Measurements from ENCODE around the gene MID1.

Gene MID1, protein sequence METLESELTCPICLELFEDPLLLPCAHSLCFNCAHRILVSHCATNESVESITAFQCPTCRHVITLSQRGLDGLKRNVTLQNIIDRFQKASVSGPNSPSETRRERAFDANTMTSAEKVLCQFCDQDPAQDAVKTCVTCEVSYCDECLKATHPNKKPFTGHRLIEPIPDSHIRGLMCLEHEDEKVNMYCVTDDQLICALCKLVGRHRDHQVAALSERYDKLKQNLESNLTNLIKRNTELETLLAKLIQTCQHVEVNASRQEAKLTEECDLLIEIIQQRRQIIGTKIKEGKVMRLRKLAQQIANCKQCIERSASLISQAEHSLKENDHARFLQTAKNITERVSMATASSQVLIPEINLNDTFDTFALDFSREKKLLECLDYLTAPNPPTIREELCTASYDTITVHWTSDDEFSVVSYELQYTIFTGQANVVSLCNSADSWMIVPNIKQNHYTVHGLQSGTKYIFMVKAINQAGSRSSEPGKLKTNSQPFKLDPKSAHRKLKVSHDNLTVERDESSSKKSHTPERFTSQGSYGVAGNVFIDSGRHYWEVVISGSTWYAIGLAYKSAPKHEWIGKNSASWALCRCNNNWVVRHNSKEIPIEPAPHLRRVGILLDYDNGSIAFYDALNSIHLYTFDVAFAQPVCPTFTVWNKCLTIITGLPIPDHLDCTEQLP
- total RNA-seq: 0 to 0.07 reads per million in 2 donors

DNA sequence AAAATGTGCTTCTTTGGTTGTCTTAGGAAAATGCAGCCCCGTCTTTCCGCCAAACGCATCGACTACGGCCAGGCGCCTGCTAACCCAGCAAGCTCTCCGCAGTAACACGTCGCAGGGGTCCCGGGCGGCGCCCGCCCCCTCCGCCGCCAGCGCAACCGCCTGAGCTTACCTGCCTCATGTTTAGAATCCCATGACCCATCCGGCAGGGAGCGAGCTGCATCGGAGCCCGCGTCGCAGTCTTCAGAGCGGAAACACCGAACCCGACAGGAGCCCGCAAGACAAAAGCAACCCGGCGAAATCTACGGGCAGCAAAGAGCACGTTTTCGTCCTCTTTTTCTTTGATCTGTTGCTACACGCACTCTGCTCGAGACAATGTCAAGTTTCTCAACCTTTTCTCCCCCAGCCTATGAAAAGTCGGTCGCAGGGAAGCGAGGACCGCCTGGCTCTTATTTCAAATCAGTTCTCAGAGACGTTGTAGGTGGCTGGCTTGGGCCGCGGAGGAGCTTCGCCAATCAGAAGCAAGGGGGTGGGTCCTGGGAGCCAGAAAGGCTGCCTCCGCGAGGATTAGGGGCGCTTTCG is at the start of gene MID1:
MID1 (minus strand) TSS at position 465 of the 579 bp plus-strand sequence. CDS start 53,038 bp downstream, outside the sequence.
- no peak for DNase-seq

DNA sequence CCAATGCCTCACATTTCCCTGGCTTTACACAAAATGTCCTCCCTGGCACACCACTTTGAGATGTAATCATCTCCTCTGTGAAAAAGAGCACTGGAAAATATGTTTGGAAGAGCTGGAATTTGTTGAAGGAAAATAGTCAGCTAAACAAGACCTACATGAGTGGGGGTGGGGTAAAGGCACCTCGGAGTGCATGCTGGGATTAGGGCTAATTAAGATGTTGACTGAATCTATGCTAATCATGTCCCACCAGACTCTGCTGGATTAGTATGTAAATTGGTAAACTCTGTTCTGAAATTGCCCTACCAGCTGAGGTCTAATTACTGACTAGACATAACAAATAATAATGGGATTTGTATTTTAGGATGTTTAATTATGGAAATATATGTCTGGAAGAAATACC is 46.8 kb upstream of the MID1 start:
- no peak for DNase-seq

DNA sequence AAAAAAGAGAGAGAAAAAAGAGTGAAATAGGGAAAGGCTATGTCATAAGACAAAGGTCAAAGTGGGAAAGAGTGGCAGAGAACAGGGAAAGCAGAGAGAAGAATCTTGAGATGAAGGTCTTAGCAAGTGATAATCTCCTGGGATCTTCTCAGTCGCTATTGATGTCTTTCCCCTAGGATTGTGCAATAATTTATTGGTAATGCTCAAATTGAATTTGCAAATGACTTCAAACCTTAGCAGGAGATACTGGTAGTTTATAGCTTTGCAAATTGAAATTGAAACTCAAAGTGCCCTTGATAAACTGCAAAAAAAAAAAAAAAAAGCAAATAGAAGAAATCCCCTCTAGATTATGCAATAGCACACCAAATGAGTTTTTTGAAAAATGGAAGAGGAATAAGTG is 45.7 kb upstream of the MID1 start:
- no peak for DNase-seq

DNA sequence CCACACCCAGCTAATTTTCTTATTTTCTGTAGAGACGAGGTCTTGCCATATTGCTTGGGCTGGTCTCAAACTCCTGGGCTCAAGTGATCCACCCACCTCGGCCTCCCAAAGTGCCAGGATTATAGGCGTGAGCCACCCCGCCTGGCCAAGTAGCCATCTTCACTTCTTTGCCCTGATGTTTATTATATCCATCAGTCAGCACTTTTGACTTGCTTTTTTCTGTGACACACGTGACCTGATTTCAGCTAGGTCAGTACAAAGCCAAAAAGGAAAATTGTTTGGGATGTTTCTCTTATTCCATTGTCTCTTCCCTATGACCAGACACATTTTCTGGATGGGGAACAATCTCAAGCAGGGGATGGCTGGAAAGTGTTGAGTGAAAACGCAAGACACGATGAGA is 45.3 kb upstream of the MID1 start:
- no peak for DNase-seq

DNA sequence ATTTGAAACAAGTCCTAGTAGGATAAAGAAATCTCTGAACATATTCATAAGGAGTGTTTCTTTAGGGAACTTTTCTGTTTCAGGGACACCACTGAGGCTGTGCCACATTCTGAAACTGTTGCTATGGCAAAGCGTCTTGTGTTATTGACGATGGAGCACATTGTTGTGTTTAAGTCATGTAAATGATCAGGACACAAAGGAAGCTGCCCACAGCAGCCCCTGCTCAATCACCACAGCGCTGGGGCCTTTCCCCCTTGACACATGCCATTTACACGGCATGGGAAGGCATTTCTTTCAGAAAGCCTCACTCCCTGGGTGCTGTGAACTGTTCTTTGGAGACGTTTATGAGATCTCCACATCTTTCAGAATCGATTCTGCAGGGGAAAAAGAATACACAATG is 39.8 kb upstream of the MID1 start:
- DNase-seq: no peak

DNA sequence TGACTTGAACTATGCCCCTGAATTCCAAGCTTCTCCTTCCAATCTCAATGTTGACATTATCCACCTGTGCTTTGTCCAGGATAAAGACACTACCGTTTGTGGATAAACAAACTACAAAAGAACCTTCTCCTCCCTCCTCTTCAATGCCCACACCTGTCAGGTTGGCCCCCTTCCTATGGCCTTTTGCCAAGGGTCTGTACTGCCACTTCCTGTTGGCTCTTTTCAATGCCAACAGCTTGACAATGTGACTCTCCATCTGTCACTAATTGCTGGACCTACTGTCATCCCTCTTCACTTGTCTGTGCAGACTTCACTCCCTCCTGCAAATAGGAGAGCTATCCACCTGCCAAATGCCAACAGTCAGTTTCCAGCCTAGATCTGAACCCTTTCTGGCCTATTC is 35.8 kb upstream of the MID1 start:
- DNase-seq: no peak

DNA sequence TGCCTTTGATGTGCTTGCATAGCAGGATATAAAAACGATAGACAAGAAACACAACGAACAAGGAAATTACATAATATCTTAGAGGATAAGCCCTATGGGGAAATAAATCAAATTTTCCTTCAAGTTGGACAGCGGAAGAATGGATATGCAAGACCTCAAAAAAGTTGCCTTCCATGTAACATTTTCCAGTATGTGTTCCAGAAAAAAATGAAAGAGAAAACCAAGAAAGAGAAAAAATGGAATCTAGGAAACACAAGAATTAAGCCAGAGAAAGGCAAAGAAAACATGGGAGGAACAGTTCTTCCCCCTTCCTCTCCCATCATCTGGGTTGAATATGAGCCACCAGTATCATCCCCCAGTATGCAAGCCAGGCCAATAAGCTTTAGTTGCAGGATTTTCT is 34.6 kb upstream of the MID1 start:
- no peak for DNase-seq

DNA sequence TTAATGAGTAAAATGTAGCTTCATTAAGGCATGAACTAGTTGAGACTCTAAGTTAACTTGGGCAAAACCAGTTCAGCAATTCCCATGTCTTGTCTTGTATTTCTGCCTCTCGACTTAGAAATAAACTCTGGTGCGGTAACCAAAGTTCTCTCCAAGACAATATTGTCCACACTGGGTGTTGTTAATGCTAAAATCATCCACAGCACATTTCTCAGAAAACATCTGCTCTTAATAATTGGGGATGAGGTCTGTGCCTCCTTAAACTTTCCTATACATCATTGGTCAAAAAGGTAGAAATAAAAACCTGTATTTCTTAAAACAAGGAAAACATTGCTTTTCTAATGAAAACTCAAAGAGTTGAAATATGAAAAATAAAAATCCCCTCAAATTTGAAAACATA is 32.9 kb upstream of the MID1 start:
- DNase-seq: no peak

DNA sequence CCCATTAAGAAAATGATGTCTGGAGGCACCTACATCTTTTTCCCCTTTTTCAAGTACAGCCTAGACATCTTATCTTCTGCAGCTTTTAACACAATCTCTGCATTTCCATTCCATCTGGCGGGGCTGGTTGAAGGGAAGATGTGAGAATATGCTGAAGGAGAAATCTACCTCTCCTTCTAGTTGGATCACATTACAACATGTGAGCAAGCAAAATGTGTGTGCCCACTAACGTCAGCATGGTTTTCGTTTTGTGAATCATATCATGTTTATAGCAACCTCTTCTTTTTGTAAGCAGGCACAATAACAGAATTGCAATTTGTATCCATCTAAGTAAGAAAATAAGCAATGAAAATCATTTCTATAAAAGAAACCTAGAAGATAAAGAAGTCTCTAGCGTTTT is 28.9 kb upstream of the MID1 start:
- no peak for DNase-seq

DNA sequence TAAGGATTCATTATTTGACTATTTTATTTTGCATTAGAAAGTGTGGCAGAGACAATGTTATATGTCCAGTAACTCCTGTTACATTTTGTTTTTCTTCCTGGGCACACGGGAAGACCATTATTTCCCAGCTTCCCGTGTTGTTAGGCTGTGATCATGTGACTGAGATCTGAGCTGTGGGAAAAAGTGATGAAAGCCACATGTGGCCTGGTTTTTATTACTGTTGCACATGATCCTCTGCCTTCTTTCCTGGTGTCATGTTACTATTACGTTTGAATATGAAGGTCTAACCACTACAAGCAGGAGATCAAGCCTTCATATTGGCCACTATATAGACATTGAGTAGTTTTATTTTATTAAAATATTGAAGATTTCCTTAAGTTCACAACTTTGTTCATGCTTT is 28.2 kb upstream of the MID1 start:
- no peak for DNase-seq

DNA sequence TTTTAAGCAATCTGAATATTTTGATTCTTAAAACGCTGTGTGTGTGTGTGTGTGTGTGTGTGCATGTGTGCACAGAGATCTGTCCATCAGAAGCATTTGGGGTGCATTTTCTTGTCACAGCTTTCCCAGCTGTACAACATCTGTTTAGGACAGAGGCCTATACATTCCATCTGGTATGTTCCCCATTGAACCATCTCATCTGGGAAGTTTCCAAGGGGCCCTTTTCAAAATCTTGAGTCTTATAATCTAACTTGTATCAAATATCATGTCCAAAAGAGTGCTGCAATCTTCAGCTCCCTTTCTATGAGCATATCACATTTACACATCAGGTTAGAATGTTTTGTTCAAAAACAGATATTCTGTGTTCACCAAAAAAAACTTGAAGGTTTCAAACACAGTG is 16.5 kb upstream of the MID1 start:
- DNase-seq: no peak

DNA sequence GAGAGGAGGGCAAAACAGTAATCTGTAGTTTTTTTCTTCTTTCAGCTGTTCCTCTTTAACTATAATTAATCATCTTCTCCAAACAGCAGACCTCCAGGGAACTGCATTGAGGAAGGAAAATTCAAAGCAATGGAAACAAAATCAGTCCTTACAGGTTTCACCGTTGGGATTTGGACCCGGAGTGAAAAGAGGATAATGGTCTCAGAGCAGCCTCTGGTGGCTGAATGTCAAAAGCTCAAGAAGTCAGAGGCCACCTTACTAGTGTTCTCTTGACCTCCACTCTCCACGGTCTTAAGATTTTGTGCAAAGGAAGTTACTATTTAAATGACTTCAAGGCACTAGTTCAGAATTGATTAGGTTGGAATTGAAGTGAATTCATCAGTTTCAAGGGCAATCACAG is 16.0 kb upstream of the MID1 start:
- DNase-seq: no peak

DNA sequence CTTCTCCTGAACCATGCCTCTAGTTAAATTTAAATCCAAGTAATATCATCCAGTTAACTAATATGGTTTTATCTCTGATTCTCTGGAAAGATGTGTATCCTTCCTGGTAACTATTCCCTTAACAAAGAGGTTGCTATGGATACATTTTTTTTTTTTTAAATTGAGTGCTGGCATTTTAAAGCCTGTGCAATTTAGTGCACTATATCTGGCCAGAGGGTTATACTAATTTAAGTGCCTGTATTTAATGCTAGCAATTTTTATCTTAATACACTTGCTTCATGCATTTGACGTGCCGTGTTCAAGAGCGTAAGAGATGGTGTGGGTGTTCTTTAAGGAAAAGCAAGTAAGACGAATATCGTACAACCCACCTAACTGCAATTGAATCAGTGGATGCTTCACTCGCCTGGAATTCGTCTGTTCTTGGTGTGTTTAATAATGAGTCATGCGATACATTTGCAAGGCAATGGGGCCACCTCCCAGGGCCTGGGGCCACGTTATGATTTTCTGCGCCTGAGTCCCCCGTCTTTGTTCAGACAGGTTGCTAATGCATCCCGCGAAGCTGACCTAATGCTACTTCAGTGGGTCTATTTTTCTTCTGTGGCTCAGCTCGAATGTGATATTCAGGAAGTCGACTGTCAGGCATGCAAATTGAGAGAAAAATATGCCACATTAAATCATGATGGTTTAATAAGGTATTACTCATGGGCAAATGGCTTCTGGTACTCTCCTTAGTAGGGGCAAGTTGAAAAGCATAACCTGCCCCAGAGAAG is 14.2 kb upstream of the MID1 start:
- DNase-seq: no peak

DNA sequence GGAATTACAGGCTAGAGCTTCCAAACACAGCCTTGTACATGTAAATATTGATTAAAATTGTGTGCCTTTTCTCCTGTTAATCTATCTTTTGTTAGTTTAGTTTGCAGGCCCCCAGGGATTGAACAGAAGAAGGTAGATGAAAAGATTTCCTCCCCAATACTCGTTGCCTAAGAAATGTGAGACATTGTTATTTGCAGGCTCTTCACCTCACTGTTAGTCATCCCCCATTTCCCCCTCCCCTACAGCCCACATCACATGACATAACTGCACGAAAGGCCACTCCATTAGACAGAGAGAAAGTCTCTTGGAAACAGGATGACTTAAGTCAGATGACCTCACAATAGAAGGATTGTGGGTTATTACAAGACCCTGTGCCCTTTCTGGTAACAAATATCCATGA is 13.3 kb upstream of the MID1 start:
- no peak for DNase-seq

DNA sequence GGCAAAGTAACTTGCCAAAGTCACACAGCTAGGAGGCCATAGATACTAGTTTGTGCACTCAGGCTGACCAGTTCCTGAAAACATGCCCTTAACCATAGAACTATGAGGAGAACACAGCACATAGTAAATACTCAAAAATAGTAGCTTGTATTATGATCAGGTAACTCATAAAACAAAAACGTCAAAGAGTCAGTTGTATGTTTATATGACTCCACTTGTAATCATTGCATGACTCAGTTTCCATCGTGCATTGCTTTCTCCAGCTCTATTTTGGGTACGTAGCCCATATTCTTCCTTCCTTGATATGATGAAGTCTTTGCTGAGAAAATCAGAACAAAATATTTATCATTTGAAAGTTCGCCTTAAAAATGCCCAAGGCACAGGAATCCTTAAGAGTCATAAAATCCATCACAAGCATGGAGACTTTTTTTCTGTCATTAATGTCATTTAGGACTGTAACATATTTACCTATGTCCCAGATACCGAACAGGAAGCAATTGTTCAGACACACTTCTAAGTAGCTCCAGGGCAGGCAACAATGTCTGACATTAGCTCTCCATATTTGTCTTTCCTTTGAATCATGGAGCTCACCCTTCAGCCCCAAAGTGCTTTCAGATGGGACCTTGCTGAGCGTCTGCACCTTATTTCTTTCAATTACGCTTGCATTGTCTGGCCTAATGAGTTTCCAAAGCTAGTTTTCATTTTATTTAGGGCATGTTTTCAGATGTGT is 11.2 kb upstream of the MID1 start:
- DNase-seq: no peak

DNA sequence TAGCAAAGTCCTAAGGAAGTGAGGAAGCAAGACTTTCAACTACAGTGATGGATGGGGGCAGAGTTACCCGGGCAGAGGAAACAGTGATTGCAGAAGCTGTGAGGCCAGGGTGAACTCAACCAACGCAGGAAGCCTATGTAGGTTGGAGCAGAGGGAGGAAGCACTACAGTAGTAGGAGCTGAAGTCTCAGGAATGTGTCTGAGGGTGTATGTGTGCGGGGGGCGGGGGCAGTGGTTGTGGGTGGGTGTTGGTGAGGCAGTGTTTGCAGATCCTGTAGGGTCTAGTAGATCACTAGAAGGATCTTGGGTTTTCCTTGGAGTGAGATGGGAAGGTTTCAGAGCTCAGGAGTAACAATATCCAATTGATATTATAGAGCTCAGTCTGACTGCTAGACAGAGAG is 9.9 kb upstream of the MID1 start:
- no peak for DNase-seq

DNA sequence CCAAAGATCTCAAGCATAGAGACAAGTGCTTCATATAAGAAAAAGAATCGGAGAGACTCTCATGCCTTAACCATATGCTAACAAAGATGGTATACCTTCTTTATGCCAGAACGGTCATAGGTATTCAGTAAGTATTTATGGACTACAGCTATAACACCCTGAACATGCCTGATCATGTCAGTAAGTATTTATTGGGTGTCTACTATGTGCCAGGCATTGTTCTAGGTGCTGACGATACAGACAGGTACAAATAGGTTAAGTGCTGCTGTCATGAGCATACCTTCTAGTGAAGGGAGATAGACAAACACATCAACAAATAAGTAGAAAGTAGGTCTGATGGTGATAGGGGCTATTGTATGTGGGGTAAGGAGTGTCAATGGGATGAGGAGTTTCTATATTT is 9.5 kb upstream of the MID1 start:
- no peak for DNase-seq

DNA sequence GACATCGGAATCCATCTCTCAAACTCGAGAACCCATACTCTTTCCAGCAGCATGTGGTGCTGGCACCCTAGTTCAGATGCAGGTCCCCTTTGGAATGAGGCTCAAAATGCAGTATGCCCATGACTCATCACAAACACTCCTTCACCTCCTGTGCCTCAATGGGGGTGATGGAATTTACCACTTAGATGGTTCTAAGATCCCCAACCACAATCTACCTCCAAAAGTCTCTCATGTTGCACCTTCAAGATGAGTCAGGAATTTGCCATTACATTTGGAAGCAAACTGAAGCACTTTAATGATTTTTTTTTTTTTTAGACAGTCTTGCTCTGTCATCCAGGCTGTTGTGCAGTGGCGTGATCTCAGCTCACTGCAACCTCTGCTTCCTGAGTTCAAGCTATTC is 8.5 kb upstream of the MID1 start:
- DNase-seq: no peak

DNA sequence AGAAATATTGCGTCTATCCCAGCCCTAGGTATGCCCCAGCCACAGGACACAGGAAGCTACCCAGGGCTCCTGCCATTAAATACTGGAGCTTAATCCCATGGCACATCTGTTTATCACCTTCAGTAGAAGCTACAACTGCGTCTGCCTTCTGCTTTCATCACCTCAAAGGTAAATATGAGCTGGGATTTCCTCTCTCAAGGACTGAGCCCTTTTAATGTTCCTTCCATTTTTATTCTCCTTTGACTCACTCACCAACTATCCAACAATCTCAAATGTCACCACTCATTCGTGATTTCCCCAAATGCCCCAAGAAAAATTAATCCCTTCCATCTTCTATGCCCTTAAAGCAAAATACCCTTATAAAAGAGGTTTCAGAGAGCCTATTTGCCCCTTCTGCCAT is 1.8 kb upstream of the MID1 start:
- no peak for DNase-seq

DNA sequence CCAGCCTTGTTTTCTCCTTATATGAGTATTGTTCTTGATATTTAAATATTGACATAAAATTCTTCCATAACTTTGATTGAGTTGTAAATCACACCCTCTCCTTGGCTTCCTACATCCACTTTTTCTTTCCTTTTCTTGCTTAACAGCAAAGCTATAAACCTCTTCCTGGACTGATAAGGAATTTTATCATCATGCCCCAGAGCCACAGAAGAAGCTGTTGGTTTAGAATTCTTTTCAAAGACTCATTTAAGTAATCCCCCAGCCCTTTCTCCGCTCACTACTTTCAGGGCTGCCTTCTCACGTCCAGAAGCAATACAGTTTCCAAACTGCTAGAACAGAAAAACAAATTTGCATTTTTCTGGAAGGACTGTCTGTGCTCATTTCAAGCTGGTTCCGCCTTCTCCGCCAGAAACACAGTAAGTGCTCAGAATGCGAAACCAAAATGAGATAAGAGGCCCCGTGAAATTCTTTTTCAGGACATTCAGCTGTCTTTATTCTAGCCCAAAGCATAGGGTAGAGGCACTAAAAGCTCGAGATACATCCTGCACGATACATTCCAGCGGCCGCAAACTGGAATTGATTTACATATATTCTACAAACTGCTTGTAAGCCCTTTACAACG is 849 bp downstream of the MID1 start:
- no peak for DNase-seq

DNA sequence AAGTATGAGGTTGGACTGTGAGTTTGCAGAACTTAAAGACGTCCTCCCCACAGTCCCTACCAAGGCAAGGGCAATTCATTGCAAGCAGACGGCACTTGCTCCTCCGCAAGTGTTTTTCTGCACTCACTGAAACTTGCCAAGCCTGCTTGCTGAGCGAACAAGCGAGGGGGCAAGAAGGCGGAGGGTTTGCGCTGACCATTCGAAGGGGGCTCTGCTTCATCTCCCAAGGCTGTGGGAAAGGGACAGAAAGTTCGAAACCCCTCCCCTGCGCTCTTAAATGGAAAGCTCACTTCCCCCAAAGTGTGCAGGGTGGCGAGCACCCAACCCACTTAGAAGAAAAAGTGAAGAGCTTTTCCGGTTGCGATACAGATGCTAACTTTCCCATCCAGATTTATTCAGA is 1.4 kb downstream of the MID1 start:
- DNase-seq: no peak

DNA sequence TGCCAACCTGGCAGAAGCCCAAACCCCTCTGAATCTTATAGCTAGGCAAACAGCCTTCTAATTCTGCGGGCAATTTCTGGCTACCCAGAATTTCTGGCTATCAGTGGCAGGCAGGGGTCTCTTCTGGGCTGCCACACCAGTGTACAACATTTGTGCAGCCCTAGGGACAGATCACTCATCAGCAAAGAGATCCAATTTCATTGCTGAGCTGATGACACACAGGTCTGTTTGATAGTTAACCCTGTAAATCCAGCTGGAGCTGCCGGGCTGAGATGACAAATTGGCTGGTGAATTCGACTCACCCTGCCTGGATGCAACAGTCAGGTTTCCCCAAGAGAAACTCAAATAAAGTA is 2.4 kb downstream of the MID1 start:
- DNase-seq: no peak
